Omental fat pad (tissue), 4 donors: ENCODE measurements around the gene ARAP1. TPM values are rescaled to one million over a fixed set of nuclear protein-coding genes. Genes with fewer than 3 reads are reported as not detected.
A peak's percentile ranks its signal among the peaks of the same experiment; 100 is the strongest.

ENCODE experiments used
- ATAC-seq: fragments of 150-250 bp; one replicate; pipeline ENCODE4 v1.9.1; 2016; ENCODE audit warnings: mild to moderate bottlenecking, moderate library complexity; ENCODE audit not compliant: low FRiP score
- DNase-seq: peaks from one replicate; pipeline ENCODE4 v3.0.0-alpha.2; 2019; ENCODE audit warnings: low spot score
- CTCF ChIP-seq, 3 donors: fragments of 450-650 bp; IDR thresholded peaks; one replicate each; pipeline ENCODE4 v1.5.1; 2016 to 2017; ENCODE audit warnings: antibody characterized with exemption in 3 of 3, mild to moderate bottlenecking in 3 of 3, moderate library complexity in 2 of 3
- total RNA-seq, 4 donors: library from RNA; depleted of rRNA; stranded (reverse); fragments of >200 nt; gene quantifications; one replicate each; pipeline ENCODE4 v1.1.0, GENCODE V29; 2016

ARAP1 gene
- total RNA-seq, 4 donors from 2014 or later: 112 to 204 (median 123) TPM

GRCh38 chr11:72647882-72648281, 104.3 kb downstream of the ARAP1 start:
- no peak for TF ChIP-seq CTCF (IDR thresholded peaks at IDR 0.05)
- DNase-seq: no peak
- ATAC-seq: no peak

DNA sequence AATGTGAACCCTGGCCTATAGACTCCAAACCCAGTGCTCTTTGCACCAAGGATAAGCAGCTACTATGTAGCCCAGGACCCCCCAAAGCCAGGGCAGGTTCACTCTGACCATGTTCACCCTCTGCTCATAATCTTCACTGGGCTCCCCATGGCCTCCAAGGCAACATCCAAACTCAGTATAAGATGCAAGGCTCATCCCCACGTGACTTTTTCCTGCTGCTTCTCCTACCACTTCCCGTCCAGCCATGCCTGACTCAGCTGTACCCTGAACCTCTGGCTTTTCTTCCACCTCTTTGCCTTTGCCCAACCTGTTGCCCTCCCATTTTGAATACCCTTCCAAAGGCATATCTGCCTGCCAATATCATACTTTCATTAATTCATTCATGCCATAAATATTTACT, 105.7 kb downstream of the ARAP1 start:
- DNase-seq (no peak), ATAC-seq (no peak)
- TF ChIP-seq CTCF (IDR thresholded peaks at IDR 0.05): no peak

GRCh38 chr11:72646024-72646423, 106.2 kb downstream of the ARAP1 start:
- no peak for TF ChIP-seq CTCF (IDR thresholded peaks at IDR 0.05)
- ATAC-seq (no peak), DNase-seq (no peak)

DNA sequence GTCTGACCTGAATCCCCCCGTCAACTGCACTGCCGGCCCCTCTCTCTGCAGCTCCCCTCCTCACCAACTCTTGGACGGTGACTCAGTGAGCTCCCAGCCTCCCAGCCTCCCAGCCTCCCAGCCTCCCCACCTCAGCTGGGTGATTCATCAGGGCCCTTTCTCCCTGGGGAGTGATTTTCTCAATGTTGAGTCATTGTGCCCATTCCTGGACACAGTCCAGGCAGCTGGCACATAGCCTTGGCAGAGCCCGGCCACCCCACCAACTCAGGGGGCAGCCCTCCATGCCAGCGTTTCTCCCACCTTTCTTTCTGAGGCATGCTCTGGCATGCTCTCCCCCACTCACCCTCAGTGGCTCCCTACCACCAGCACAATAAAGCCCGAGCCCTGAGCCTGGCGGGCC, 108.7 kb downstream of the ARAP1 start:
- DNase-seq: no peak
- ATAC-seq: peak; percentile 34
- no peak for TF ChIP-seq CTCF (IDR thresholded peaks at IDR 0.05)

- peak in 2 of 3 donors; percentile 71 to 85 for TF ChIP-seq CTCF (IDR thresholded peaks at IDR 0.05)
- peak; percentile 69 for ATAC-seq
- DNase-seq: no peak
These were observed 109.2 kb downstream of the ARAP1 start for GRCh38 chr11:72642884-72643522.

GRCh38 chr11:72642043-72642883, 109.9 kb downstream of the ARAP1 start:
- TF ChIP-seq CTCF (IDR thresholded peaks at IDR 0.05): no peak
- no peak for DNase-seq
- peak; percentile 46 for ATAC-seq
